CD8-positive, alpha-beta memory T cell (primary cell): ENCODE measurements around the gene PRPF38B. TPM values are rescaled to one million over a fixed set of nuclear protein-coding genes. Genes with fewer than 3 reads are reported as not detected.

Experiments
- CTCF ChIA-PET: fragments of 350-600 bp; sonication (Branson Sonifier 250); formaldehyde crosslinking; loops from one replicate; lab custom pipeline; 2021; ENCODE audit warnings: antibody characterized with exemption; lab: Charles Lee
- POLR2A ChIA-PET: fragments of 350-600 bp; sonication (Branson Sonifier 250); formaldehyde crosslinking; loops from one replicate; lab custom pipeline; 2021; ENCODE audit warnings: antibody characterized with exemption; lab: Charles Lee
- DNase-seq, 5 donors: peaks; one replicate each; pipeline versions ENCODE4 v3.0.0 to v3.0.0-alpha.2; 2020 to 2022; ENCODE audit warnings: mixed read lengths in 1 of 5
- H3K27ac ChIP-seq: one replicate; pipeline ENCODE4 v1.7.0; 2013; ENCODE audit warnings: low read depth, mild to moderate bottlenecking, low read length, moderate library complexity
- H3K27me3 ChIP-seq: 2 replicates; pipeline ENCODE4 v1.7.0; 2013; ENCODE audit warnings: low read length, mild to moderate bottlenecking; ENCODE audit not compliant: insufficient read depth, poor library complexity, severe bottlenecking
- H3K36me3 ChIP-seq: 2 replicates; pipeline ENCODE4 v1.7.0; 2013; ENCODE audit warnings: mild to moderate bottlenecking, low read length, moderate library complexity; ENCODE audit not compliant: insufficient read depth
- H3K4me1 ChIP-seq: 2 replicates; pipeline ENCODE4 v1.7.0; 2013; ENCODE audit warnings: mild to moderate bottlenecking, low read length, moderate library complexity; ENCODE audit not compliant: insufficient read depth
- H3K4me3 ChIP-seq: 2 replicates; pipeline ENCODE4 v1.7.0; 2013; ENCODE audit warnings: mild to moderate bottlenecking, low read length
- H3K9me3 ChIP-seq: 2 replicates; pipeline ENCODE4 v1.7.0; 2013; ENCODE audit warnings: mild to moderate bottlenecking, low read length
- H3K27ac Mint-ChIP-seq, 8 donors: one replicate each; pipeline ENCODE4 v1.8.0; 2020 to 2021; ENCODE audit warnings: mixed read lengths in 8 of 8, mild to moderate bottlenecking in 6 of 8, inconsistent platforms in 3 of 8, moderate library complexity in 3 of 8
- H3K27me3 Mint-ChIP-seq, 2 donors: one replicate each; pipeline ENCODE4 v1.8.0; 2020 to 2021; ENCODE audit warnings: mixed read lengths in 2 of 2, mild to moderate bottlenecking in 1 of 2, moderate library complexity in 1 of 2
- H3K36me3 Mint-ChIP-seq, 3 donors: one replicate each; pipeline ENCODE4 v1.8.0; 2020 to 2021; ENCODE audit warnings: mixed read lengths in 3 of 3, inconsistent platforms in 1 of 3, mild to moderate bottlenecking in 1 of 3
- H3K4me1 Mint-ChIP-seq, 3 donors: one replicate each; pipeline ENCODE4 v1.8.0; 2020 to 2021; ENCODE audit warnings: mixed read lengths in 3 of 3, inconsistent platforms in 1 of 3, mild to moderate bottlenecking in 1 of 3
- H3K4me3 Mint-ChIP-seq, 7 donors: one replicate each; pipeline ENCODE4 v1.8.0; 2020 to 2021; ENCODE audit warnings: mixed read lengths in 7 of 7, mild to moderate bottlenecking in 6 of 7, moderate library complexity in 4 of 7, inconsistent platforms in 2 of 7
- H3K9me3 Mint-ChIP-seq, 5 donors: one replicate each; pipeline ENCODE4 v1.8.0; 2020 to 2022; ENCODE audit warnings: mixed read lengths in 5 of 5, mild to moderate bottlenecking in 3 of 5, moderate library complexity in 2 of 5, inconsistent platforms in 1 of 5
- polyA plus RNA-seq: library from polyadenylated mRNA; unstranded; fragments of 300-500 nt; fragmentation: Illumina TruSeq; gene quantifications from one replicate; pipeline ENCODE4 v1.2.3, GENCODE V29; 2021
- total RNA-seq, 2 experiments: library from RNA; stranded (reverse); gene quantifications; one replicate each; pipeline ENCODE4 v1.2.3, GENCODE V29; 2021

The PRPF38B gene
- total and polyA plus RNA-seq, 3 experiments from 2014 or later, result 32.3 to 78.1 (median 74.8) TPM

- Mint-ChIP-seq H3K9me3 (no peaks in the 10 kb centered on the region), H3K4me1 (no peaks in the 10 kb centered on the region), H3K36me3 (peaks cover 0 to 1% (median 0%) of the 10 kb centered on the region in 3 donors), H3K4me3 (no peak overlapping the region), H3K27me3 (peaks cover 0 to 17% of the 10 kb centered on the region in 2 donors), H3K27ac (peak overlapping the region in 1 of 8 donors; percentile 54)
- H3K4me3 ChIP-seq, result no peak overlapping the region
- no peak overlapping the region for H3K27ac ChIP-seq
- H3K36me3 ChIP-seq, result no peaks in the 10 kb centered on the region
- POLR2A ChIA-PET, result no interaction called here
- no peak for DNase-seq
- no peaks in the 10 kb centered on the region for H3K27me3 ChIP-seq
- no peaks in the 10 kb centered on the region for H3K9me3 ChIP-seq
- CTCF ChIA-PET, result interaction anchor here (0.7 to 2.0 kb wide), 3 partner anchors 10 to 27 kb away, joined by 3 to 5 read pairs (median 3); partner anchors contain the start of gene PRPF38B
- no peaks in the 10 kb centered on the region for H3K4me1 ChIP-seq
Measured at GRCh38 chr1:108719656-108720435, 27.7 kb downstream of the PRPF38B start.

- DNase-seq, result no peak
- Mint-ChIP-seq H3K4me3 (no peak overlapping the region), H3K27me3 (peaks cover 8% of the 10 kb centered on the region in 2 donors), H3K27ac (no peak overlapping the region), H3K36me3 (no peaks in the 10 kb centered on the region), H3K9me3 (no peaks in the 10 kb centered on the region), H3K4me1 (no peaks in the 10 kb centered on the region)
- Histone ChIP-seq H3K27ac (no peak overlapping the region), H3K4me3 (no peak overlapping the region), H3K9me3 (no peaks in the 10 kb centered on the region), H3K27me3 (no peaks in the 10 kb centered on the region), H3K4me1 (no peaks in the 10 kb centered on the region), H3K36me3 (no peaks in the 10 kb centered on the region)
- ChIA-PET CTCF (no interaction called here), POLR2A (no interaction called here)
Measured at GRCh38 chr1:108722292-108722691, 30.2 kb downstream of the PRPF38B start.

- no peak overlapping the region for H3K27ac ChIP-seq
- no peaks in the 10 kb centered on the region for H3K4me1 ChIP-seq
- CTCF ChIA-PET, result no interaction called here
- H3K4me3 Mint-ChIP-seq, result no peak overlapping the region
- no peak overlapping the region for H3K4me3 ChIP-seq
- H3K27me3 Mint-ChIP-seq, result peaks cover 8 to 19% of the 10 kb centered on the region in 2 donors
- H3K4me1 Mint-ChIP-seq, result no peaks in the 10 kb centered on the region
- H3K36me3 Mint-ChIP-seq, result no peaks in the 10 kb centered on the region
- no peaks in the 10 kb centered on the region for H3K9me3 Mint-ChIP-seq
- no peak for DNase-seq
- H3K27me3 ChIP-seq, result no peaks in the 10 kb centered on the region
- H3K36me3 ChIP-seq, result no peaks in the 10 kb centered on the region
- no peaks in the 10 kb centered on the region for H3K9me3 ChIP-seq
- POLR2A ChIA-PET, result no interaction called here
- H3K27ac Mint-ChIP-seq, result no peak overlapping the region
Measured at GRCh38 chr1:108725906-108726305, 33.8 kb downstream of the PRPF38B start.

- CTCF ChIA-PET, result no interaction called here
- POLR2A ChIA-PET, result no interaction called here
Measured at GRCh38 chr1:108728327-108728923, 36.3 kb downstream of the PRPF38B start.

GRCh38 chr1:108729481-108729880 is 37.4 kb downstream of the PRPF38B start:
- ChIA-PET POLR2A (no interaction called here), CTCF (no interaction called here)
- H3K36me3 ChIP-seq, result no peaks in the 10 kb centered on the region
- Mint-ChIP-seq H3K36me3 (no peaks in the 10 kb centered on the region), H3K9me3 (no peaks in the 10 kb centered on the region), H3K27me3 (peaks cover 8 to 19% of the 10 kb centered on the region in 2 donors), H3K4me3 (no peak overlapping the region), H3K4me1 (no peaks in the 10 kb centered on the region), H3K27ac (no peak overlapping the region)
- no peaks in the 10 kb centered on the region for H3K9me3 ChIP-seq
- no peak for DNase-seq
- no peaks in the 10 kb centered on the region for H3K4me1 ChIP-seq
- H3K27ac ChIP-seq, result no peak overlapping the region
- H3K4me3 ChIP-seq, result no peak overlapping the region
- H3K27me3 ChIP-seq, result no peaks in the 10 kb centered on the region

More at GRCh38 chr1:108728327-108728923, 36.3 kb downstream of the PRPF38B start:
- no peak overlapping the region for H3K27ac ChIP-seq
- H3K4me1 ChIP-seq, result no peaks in the 10 kb centered on the region
- H3K27me3 Mint-ChIP-seq, result peaks cover 8 to 19% of the 10 kb centered on the region in 2 donors
- H3K27ac Mint-ChIP-seq, result peak overlapping the region in 1 of 8 donors; percentile 6
- H3K9me3 Mint-ChIP-seq, result no peaks in the 10 kb centered on the region
- H3K4me1 Mint-ChIP-seq, result no peaks in the 10 kb centered on the region
- no peak overlapping the region for H3K4me3 ChIP-seq
- no peak for DNase-seq
- H3K4me3 Mint-ChIP-seq, result no peak overlapping the region
- no peaks in the 10 kb centered on the region for H3K36me3 ChIP-seq
- H3K27me3 ChIP-seq, result no peaks in the 10 kb centered on the region
- no peaks in the 10 kb centered on the region for H3K36me3 Mint-ChIP-seq
- no peaks in the 10 kb centered on the region for H3K9me3 ChIP-seq

GRCh38 chr1:108732398-108732797 is 40.3 kb downstream of the PRPF38B start:
- Histone ChIP-seq H3K4me3 (no peak overlapping the region), H3K4me1 (no peaks in the 10 kb centered on the region), H3K27me3 (no peaks in the 10 kb centered on the region), H3K27ac (no peak overlapping the region), H3K9me3 (no peaks in the 10 kb centered on the region), H3K36me3 (no peaks in the 10 kb centered on the region)
- no peak for DNase-seq
- peaks cover 0 to 27% of the 10 kb centered on the region in 2 donors for H3K27me3 Mint-ChIP-seq
- POLR2A ChIA-PET, result no interaction called here
- no peaks in the 10 kb centered on the region for H3K4me1 Mint-ChIP-seq
- no peaks in the 10 kb centered on the region for H3K36me3 Mint-ChIP-seq
- H3K9me3 Mint-ChIP-seq, result no peaks in the 10 kb centered on the region
- no peak overlapping the region for H3K4me3 Mint-ChIP-seq
- H3K27ac Mint-ChIP-seq, result no peak overlapping the region
- CTCF ChIA-PET, result no interaction called here

- ChIA-PET POLR2A (no interaction called here), CTCF (interaction anchor here (1.0 to 1.4 kb wide), 2 partner anchors 11 to 25 kb away, joined by 4 read pairs; no protein-coding TSS in a partner anchor)
- Histone ChIP-seq H3K36me3 (no peaks in the 10 kb centered on the region), H3K4me3 (no peak overlapping the region), H3K27me3 (no peaks in the 10 kb centered on the region), H3K9me3 (no peaks in the 10 kb centered on the region), H3K4me1 (no peaks in the 10 kb centered on the region), H3K27ac (no peak overlapping the region)
- Mint-ChIP-seq H3K9me3 (no peaks in the 10 kb centered on the region), H3K27me3 (peaks cover 0 to 18% of the 10 kb centered on the region in 2 donors), H3K4me3 (no peak overlapping the region), H3K27ac (no peak overlapping the region), H3K36me3 (no peaks in the 10 kb centered on the region), H3K4me1 (no peaks in the 10 kb centered on the region)
- DNase-seq, result no peak
Measured at GRCh38 chr1:108734171-108734865, 42.2 kb downstream of the PRPF38B start.

- H3K36me3 ChIP-seq, result no peaks in the 10 kb centered on the region
- H3K9me3 ChIP-seq, result no peaks in the 10 kb centered on the region
- Mint-ChIP-seq H3K36me3 (peaks cover 0 to 7% (median 0%) of the 10 kb centered on the region in 3 donors), H3K27ac (no peak overlapping the region), H3K9me3 (no peaks in the 10 kb centered on the region), H3K4me1 (peaks cover 5 to 9% (median 6%) of the 10 kb centered on the region in 3 donors), H3K27me3 (peaks cover 0 to 5% of the 10 kb centered on the region in 2 donors), H3K4me3 (no peak overlapping the region)
- H3K27ac ChIP-seq, result no peak overlapping the region
- no peak overlapping the region for H3K4me3 ChIP-seq
- no peak for DNase-seq
- peaks cover under 1% of the 10 kb centered on the region for H3K4me1 ChIP-seq
- no peaks in the 10 kb centered on the region for H3K27me3 ChIP-seq
- ChIA-PET POLR2A (no interaction called here), CTCF (interaction anchor here (1.0 kb wide), 1 partner anchor 34 kb away, joined by 3 read pairs; no protein-coding TSS in a partner anchor)
Measured at GRCh38 chr1:108742253-108742652, 50.1 kb downstream of the PRPF38B start.
